ENCODE data around the gene DDX10.

DNA sequence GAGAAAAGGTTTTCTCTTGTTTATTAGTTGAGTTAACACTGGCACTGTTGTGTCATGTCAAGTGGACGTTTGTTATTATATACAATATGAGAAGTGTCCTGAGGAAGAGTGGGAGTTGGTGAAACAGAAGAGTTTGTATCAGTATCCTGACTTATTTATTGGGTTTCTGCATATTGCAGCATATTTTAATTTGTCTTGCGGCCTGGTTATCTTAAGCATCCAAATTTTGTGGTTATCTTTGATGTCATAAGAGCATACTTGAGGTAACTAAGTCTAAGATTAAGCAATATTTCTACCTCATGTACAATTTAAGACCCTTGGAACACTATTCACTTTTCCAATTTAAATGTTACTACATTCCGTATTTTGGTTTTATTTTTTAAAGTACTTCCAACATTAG is 103.5 kb downstream of the DDX10 start:
- TF ChIP-seq, protein P1, sequence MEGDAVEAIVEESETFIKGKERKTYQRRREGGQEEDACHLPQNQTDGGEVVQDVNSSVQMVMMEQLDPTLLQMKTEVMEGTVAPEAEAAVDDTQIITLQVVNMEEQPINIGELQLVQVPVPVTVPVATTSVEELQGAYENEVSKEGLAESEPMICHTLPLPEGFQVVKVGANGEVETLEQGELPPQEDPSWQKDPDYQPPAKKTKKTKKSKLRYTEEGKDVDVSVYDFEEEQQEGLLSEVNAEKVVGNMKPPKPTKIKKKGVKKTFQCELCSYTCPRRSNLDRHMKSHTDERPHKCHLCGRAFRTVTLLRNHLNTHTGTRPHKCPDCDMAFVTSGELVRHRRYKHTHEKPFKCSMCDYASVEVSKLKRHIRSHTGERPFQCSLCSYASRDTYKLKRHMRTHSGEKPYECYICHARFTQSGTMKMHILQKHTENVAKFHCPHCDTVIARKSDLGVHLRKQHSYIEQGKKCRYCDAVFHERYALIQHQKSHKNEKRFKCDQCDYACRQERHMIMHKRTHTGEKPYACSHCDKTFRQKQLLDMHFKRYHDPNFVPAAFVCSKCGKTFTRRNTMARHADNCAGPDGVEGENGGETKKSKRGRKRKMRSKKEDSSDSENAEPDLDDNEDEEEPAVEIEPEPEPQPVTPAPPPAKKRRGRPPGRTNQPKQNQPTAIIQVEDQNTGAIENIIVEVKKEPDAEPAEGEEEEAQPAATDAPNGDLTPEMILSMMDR (IDR thresholded peaks at IDR 0.05), result no peak
- TF ChIP-seq POLR2A (IDR thresholded peaks at IDR 0.05), result no peak
